Lower lobe of right lung (tissue), 2 donors: ENCODE results near the gene PALLD. TPM values are rescaled to one million over a fixed set of nuclear protein-coding genes. Genes with fewer than 3 reads are reported as not detected.

Source experiments
- ATAC-seq, 2 donors: fragments of 200-7000 bp; cut with Tn5 transposase; one replicate each; pipeline ENCODE4 v1.9.1; 2020 to 2022; ENCODE audit warnings: mild to moderate bottlenecking in 2 of 2, moderate library complexity in 2 of 2
- DNase-seq: peaks from one replicate; pipeline ENCODE4 v3.0.0-alpha.2; 2020
- H3K27ac ChIP-seq: fragments of 200-600 bp; one replicate; pipeline ENCODE4 v1.8.0; 2022
- H3K27me3 ChIP-seq: fragments of 200-600 bp; one replicate; pipeline ENCODE4 v1.8.0; 2022; ENCODE audit warnings: low read depth
- H3K36me3 ChIP-seq: fragments of 200-600 bp; one replicate; pipeline ENCODE4 v1.8.0; 2022; ENCODE audit warnings: mild to moderate bottlenecking
- H3K4me1 ChIP-seq: fragments of 200-600 bp; one replicate; pipeline ENCODE4 v1.8.0; 2022
- H3K4me3 ChIP-seq: fragments of 200-600 bp; one replicate; pipeline ENCODE4 v1.8.0; 2022; ENCODE audit warnings: mild to moderate bottlenecking
- H3K9me3 ChIP-seq: fragments of 200-600 bp; one replicate; pipeline ENCODE4 v1.8.0; 2022
- CTCF ChIP-seq: fragments of 200-600 bp; IDR thresholded peaks from one replicate; pipeline ENCODE4 v1.8.0; 2022; ENCODE audit warnings: antibody characterized with exemption, mild to moderate bottlenecking
- intact Hi-C: fragments of 100-400 bp; cut with DNase I; formaldehyde crosslinking; loops from one replicate; pipeline ENCODE4 v1.11.0; 2022
- total RNA-seq: library from RNA; stranded (reverse); fragmentation: NEBNext Ultra II Directional; extraction: Animal tissue kit (Norgen Biotek cat#: 25700); gene quantifications from one replicate; pipeline ENCODE4 v1.2.1, GENCODE V29; 2021
- donor health status: DM: no; HTN: yes; CAD: no; lungs with severe emphysema.

PALLD gene
- total RNA-seq, 1 donor from 2014 or later = 91.9 TPM

GRCh38 chr4:168519576-168519975, 22.7 kb downstream of the PALLD start:
- no peak for TF ChIP-seq CTCF
- H3K4me3 ChIP-seq = no peak overlapping the region
- H3K27ac ChIP-seq = no peak overlapping the region
- DNase-seq (no peak), ATAC-seq (no peak)
- no peaks in the 10 kb centered on the region for H3K4me1 ChIP-seq
- no peaks in the 10 kb centered on the region for H3K36me3 ChIP-seq
- H3K27me3 ChIP-seq = no peaks in the 10 kb centered on the region
- no peaks in the 10 kb centered on the region for H3K9me3 ChIP-seq
- intact Hi-C loops = no loop called here

DNA sequence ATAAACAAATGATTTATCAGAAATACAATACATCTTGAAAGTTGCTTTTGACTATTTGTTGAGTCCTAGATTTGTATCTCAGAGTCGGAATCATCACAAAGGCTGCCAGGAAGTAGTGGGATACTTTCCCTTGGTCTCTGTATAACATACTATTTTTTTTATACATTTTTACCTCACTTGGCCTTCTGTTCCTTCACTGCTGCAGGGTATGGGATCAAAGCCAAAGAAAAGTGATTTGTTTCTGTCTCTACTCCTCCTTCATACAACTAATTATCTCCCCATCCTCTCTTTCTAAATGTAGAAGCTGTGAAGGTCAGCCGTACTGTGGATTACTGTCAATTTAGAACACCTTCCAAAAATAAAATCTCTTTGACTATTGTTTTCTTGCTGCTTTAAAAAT, 24.9 kb downstream of the PALLD start:
- H3K4me1 ChIP-seq = no peaks in the 10 kb centered on the region
- TF ChIP-seq CTCF = no peak
- DNase-seq = no peak
- H3K4me3 ChIP-seq = no peak overlapping the region
- H3K9me3 ChIP-seq = no peaks in the 10 kb centered on the region
- no peak overlapping the region for H3K27ac ChIP-seq
- no peaks in the 10 kb centered on the region for H3K27me3 ChIP-seq
- ATAC-seq = no peak
- H3K36me3 ChIP-seq = no peaks in the 10 kb centered on the region
- intact Hi-C loops = no loop called here

GRCh38 chr4:168522356-168522755, 25.5 kb downstream of the PALLD start:
- Histone ChIP-seq H3K9me3 (no peaks in the 10 kb centered on the region), H3K4me1 (no peaks in the 10 kb centered on the region), H3K27me3 (no peaks in the 10 kb centered on the region), H3K36me3 (no peaks in the 10 kb centered on the region), H3K27ac (no peak overlapping the region), H3K4me3 (no peak overlapping the region)
- no peak for TF ChIP-seq CTCF
- DNase-seq = no peak
- ATAC-seq = no peak
- intact Hi-C loops = no loop called here

DNA sequence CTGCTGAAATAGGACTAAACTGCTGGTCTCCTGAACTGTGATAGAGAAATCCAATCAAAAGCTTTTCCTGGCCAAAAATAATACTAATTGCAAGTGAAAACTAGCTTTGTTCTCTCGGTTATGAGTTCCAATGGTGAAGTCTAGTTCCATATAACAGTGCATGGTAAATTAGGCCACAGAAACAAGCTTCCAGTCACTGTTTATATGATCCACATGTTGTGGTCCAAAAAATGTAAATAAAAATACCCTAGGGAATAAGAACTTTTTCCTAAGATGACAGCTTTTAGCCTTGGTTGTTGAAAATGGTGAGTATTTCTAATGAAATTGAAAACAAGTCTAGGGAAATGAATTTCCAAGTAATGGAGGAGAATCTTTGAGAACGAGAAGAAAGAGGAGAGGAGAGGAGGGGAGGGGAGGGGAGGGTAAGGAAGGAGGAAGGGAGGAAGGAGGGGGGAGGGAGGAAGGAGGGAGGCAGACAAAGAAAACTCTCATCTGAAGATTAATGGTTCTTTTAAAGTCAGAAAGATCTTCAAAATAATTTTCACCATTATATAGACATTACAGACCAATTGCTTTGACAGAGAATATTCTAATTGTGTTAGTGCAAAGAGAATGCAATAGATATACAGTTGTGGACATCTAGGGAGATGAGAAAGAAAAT, 26.1 kb downstream of the PALLD start:
- DNase-seq = no peak
- no peaks in the 10 kb centered on the region for H3K4me1 ChIP-seq
- H3K27me3 ChIP-seq = no peaks in the 10 kb centered on the region
- no peaks in the 10 kb centered on the region for H3K36me3 ChIP-seq
- no peak overlapping the region for H3K27ac ChIP-seq
- no peak overlapping the region for H3K4me3 ChIP-seq
- no peak for TF ChIP-seq CTCF
- intact Hi-C loops = no loop called here
- H3K9me3 ChIP-seq = no peaks in the 10 kb centered on the region
- ATAC-seq = no peak

- intact Hi-C loops = no loop called here
- no peaks in the 10 kb centered on the region for H3K9me3 ChIP-seq
- H3K27ac ChIP-seq = no peak overlapping the region
- no peak for ATAC-seq
- no peaks in the 10 kb centered on the region for H3K27me3 ChIP-seq
- H3K4me1 ChIP-seq = no peaks in the 10 kb centered on the region
- TF ChIP-seq CTCF = no peak
- DNase-seq = no peak
- no peaks in the 10 kb centered on the region for H3K36me3 ChIP-seq
- no peak overlapping the region for H3K4me3 ChIP-seq
Measured at GRCh38 chr4:168524006-168524405, 27.2 kb downstream of the PALLD start.

- Histone ChIP-seq H3K27me3 (no peaks in the 10 kb centered on the region), H3K27ac (no peak overlapping the region), H3K4me3 (no peak overlapping the region), H3K36me3 (no peaks in the 10 kb centered on the region), H3K9me3 (no peaks in the 10 kb centered on the region), H3K4me1 (no peaks in the 10 kb centered on the region)
- no peak for TF ChIP-seq CTCF
- no peak for DNase-seq
- intact Hi-C loops = no loop called here
- no peak for ATAC-seq
Measured at GRCh38 chr4:168524897-168525296, 28.0 kb downstream of the PALLD start.
